ENCODE results near the gene KAT8.

The KAT8 gene

DNA sequence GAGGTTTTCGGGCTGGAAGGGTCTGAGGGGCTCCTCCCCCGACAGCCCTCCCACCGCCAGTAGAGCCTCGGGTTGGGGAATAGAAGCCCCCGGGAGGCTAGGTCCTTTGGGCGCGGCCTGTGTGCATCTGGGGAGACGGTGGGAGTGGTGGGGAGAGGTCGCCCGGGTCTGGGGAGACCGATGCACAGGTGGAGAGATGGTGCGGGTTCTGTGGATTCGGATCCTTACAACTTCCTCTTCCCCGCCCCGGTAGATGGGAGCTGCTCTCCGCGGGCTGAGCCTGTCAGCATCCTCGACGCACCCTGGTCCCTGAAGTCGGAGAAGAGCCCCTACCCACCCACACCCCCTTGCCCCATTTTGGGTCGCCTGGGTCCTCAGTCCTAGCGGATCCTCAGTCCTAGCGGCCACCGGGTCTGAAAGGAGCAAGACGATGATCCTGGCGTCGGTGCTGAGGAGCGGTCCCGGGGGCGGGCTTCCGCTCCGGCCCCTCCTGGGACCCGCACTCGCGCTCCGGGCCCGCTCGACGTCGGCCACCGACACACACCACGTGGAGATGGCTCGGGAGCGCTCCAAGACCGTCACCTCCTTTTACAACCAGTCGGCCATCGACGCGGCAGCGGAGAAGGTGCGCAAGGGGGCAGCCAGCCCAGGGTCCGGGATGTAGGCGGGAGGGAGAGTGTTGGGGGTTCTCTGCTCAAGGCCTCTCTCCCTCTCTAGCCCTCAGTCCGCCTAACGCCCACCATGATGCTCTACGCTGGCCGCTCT is 8.5 kb upstream of the KAT8 start:
- no peak for DNase-seq

DNA sequence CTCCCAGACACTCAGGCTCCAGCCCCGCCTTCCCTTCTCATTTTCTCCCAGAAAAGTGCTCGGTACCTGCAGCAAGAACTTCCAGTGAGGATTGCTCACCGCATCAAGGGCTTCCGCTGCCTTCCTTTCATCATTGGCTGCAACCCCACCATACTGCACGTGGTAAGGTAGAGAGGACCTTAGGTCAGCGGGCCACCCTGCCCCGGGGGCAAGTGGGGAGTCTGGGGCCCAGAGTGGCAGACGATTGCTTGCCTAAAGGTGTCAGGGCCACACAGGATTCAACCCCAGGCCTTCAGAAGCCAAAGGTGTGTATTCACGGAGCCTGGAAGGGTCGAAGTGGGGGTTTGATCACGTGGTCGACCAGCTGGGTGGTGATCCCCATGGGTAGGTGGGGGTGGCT is 7.8 kb upstream of the KAT8 start:
- no peak for DNase-seq

DNA sequence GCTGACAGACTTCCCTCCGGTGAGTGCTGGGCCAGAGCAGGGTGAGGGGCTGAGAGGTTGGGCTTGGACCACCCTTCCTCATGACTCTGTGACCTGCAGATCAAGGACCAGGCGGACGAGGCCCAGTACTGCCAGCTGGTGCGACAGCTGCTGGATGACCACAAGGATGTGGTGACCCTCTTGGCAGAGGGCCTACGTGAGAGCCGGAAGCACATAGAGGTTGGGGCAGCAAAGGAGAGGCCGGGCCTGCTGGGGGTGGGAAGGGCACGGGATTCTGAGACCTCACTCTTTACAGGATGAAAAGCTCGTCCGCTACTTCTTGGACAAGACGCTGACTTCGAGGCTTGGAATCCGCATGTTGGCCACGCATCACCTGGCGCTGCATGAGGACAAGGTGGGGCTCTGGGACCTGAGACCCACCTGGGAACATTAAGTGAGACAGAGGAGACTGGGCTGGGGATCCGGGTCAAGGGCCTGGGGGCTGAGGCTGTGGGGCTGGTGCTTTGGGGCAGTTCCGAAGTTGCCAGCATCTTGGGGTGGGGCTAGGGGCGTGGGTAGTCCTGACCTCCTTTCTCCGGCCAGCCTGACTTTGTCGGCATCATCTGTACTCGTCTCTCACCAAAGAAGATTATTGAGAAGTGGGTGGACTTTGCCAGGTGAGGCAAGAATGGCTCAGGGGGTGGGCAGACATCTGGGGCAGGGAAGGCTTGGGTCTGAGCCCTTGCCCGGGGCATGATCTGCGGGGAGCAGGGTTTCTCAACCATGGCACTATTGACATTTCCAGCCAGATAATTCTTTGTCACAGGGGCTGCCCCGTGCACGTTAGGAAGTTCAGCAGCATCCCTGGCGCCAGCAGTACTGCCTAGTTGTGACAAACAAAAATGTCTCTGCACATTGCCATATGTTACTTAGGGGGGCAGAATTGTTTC is 7.1 kb upstream of the KAT8 start:
- DNase-seq: no peak

DNA sequence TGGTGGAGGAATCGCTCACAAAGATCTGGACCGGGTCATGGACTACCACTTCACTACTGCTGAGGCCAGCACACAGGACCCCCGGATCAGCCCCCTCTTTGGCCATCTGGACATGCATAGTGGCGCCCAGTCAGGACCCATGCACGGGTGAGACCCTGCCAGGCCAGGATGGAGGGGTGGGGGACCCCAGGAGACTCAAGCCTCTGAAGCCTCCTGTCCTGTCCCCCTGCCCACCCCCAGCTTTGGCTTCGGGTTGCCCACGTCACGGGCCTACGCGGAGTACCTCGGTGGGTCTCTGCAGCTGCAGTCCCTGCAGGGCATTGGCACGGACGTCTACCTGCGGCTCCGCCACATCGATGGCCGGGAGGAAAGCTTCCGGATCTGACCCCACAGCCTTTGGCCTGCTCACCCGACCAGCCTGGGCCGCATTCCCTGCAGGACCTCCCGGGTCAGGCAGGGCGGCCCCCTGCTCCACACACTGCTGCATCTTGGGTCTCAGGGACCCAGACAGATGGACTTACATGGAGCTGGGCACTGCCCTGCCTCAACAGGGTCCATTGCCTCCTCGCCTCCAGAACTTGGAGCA is 5.5 kb upstream of the KAT8 start:
- no peak for DNase-seq

DNA sequence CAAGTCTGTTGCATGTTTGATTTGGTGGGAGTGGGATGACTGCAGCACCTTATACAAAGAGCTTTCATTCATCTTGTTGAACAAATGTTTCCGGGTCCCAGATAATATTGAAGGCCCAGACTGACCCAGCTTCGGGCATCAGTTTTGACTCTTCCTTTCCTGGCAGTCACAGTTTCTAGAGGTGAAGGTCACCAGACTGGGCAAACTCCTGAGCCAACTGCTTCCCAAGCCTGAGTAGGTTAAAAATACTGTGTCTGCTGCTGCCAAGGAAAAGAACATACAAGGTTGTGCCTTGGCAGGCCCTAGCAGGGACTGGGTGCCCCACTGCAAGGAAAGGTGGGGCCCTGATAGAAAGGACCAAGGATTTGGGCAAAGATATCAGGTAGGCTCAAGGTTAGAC is 4.8 kb upstream of the KAT8 start:
- no peak for DNase-seq

DNA sequence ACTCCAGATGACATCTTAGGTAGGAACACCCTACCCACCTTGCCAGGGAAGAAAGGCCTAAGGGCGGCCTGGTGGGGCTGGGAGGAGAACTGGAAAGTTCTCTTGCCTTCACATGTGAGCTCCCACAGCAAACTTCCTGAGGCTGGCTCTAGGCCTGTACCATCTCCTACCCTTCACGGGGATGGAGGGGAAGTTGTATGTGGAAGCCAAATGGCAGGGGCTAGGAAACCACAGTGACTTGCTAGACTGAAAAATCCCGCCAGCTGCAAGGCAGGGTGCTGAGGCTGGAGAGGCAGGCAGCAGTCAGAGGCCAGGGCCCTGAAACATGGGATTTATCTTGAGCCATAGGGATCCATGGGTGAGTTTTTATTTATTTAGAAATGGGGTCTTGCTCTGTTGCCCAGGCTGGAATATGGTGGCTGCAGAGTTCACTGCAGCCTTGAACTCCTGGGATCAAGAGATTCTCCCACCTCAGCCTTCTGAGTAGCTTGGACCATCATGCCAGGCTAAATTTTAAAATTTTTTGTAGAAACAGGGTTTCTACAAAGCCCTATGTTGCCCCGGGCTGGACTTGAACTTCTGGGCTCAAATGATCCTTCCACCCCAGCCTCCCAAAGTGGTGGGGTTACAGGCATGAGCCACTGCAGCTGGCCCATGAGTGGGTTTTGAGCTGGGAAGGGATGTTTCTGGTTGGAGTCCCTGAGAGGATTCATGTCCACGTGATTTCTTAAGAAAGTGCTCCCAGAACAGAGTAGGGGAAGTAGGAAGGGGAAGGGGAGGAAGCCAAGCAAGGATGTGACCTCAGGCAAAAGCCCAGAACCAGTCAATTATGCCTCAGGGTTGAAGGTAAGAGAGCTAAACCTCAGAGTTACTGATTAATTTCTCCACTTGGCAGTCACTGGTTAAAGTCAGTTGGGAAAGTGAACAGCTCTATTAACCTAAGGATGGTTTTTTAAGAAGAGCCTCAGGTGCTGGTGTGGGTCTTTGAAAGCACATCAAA is 4.0 kb upstream of the KAT8 start:
- DNase-seq: peak; percentile 18

DNA sequence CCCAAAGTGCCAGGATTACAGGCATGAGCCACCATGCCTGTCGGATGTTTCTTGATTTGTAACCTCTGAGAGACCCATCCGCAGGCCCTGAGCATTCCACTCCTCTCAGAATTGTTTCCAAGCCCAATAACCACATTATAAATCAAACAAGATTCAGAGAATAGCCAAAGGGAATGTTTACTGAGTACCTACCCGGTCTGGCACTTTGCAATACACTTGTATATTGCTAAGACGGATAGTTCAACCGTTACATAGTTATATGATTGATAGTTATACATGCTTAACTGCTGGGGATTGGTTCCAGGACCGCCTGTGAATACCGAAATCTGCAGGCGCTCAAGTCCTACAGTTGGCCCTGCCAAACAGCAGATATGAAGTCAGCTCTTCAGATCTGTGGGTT is 3.0 kb upstream of the KAT8 start:
- DNase-seq: no peak

DNA sequence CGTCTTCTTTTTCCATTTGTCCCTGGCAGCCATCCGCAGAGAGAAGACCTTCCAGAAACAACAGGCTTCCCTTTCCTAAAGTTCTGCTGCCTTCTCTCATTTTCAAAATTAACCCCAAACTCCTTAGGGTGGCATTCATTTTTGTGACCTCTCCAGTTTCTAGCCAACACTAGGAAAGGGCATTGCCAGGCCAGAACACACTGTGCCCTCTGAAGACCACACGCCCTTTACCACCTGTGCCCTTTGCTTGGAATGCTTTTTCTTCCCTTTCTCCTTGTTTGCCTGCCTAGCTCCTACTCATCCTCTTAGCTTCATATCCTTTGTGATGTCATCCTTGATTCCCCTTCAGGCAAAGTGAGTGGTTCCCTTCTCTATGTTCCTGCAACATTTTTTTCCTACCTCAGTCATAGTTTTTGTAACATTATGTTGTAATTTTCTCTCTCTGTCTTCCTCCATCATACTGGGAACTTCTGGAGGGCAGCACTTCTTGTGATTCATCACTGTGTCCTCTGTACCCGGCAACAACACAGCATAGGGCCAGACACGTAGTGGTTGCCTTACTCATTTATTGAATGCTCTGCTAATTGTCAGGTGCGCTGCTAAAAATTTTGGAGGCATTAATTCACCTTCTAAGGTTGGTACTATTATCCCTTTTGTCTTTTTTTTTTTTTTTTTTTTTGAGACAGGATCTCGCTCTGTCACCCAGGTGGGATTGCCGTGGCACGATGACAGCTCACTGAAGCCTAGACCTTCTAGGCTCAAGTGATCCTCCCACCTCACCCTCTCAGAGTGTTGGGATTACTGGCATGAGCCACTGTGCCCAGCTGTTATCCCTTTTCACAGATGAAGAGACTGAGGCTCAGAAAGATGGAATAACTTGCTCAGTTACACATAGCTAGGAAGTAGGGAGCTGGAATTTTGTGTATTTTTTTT is 1.0 kb downstream of the KAT8 start:
- no peak for DNase-seq

DNA sequence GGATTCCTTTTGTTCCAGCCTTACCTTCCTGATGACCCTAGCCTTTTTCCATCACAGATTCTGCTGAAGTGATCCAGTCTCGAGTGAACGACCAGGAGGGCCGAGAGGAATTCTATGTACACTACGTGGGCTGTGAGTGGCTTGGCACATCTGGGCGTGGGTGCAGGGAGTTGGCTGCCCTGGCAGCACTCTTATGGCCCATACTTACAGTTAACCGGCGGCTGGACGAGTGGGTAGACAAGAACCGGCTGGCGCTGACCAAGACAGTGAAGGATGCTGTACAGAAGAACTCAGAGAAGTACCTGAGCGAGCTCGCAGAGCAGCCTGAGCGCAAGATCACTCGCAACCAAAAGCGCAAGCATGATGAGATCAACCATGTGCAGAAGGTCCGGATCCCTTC is 2.7 kb downstream of the KAT8 start:
- no peak for DNase-seq

DNA sequence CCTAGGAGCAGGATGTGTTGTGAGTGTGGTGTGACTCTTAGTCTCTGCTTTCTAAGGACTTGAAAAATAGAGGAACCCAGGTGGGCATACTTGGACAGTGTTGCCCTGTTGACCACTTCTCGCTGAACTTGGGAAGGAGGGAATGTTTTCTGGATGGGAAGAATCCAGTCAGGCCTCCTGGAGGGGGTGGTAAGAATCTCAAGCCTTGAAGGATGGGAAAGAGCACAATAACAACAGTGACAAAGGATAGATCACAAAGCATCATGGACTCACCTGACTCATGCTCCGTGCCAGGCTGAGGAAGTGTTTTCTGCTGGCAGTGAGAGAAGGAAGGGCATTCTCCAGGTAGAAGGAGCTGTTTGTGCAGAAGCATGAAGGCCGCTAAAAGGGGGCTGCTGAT is 8.4 kb downstream of the KAT8 start:
- no peak for DNase-seq

DNA sequence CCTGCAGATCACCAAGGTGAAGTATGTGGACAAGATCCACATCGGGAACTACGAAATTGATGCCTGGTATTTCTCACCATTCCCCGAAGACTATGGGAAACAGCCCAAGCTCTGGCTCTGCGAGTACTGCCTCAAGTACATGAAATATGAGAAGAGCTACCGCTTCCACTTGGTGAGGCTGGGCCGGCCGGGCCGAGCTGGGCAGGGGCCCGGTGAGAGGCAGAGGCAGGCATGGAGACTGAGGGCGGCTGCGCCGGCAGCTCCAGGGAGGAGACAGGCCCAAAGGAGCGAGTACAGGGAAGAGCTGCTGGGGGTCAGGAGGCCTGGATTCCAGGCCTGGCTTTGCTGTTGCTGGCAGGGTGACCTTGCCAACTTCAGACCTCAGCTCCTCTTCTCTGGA is 9.7 kb downstream of the KAT8 start:
- no peak for DNase-seq

DNA sequence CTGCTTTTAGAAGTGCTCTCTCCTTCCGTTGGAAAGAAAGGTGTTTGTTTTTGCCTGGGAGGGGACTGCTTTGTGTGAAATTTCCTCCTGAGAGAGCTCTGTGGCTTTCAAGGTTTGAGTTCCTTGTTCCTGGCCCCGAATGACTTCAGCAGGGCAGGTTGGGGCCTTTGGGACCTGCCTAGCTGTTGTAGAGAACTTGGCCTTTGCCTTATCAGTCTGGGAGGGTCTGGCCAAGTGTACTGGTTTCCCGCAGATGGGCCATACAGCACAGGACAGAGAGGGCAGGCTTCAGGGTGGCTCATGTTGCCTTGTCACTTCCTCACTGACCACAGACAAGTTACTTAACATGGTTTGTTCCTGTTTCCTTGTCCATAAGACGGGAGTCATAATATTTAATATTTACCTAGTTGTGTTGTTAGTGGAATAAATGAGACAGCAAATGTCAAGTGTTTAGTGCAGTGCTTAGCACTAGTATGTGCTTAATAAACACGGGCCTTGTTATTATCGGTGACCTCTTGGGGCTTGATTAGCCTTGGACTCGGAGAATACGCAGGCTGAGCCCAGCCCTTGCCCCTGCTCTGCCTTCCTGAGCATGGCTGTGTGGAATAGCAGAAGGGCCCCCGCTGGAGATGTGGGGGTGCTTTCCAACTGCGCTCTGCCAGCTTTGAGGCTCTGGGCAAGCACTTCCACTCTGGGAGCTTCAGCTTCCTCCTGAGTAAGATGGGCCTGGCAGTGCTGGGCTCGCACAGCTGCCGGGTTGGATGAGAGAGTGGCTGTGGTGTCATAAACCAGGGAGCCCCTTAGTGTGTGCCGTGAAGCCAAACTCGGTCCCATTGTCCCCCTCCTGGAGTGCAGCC is 11.5 kb downstream of the KAT8 start:
- peak; percentile 92 for DNase-seq

DNA sequence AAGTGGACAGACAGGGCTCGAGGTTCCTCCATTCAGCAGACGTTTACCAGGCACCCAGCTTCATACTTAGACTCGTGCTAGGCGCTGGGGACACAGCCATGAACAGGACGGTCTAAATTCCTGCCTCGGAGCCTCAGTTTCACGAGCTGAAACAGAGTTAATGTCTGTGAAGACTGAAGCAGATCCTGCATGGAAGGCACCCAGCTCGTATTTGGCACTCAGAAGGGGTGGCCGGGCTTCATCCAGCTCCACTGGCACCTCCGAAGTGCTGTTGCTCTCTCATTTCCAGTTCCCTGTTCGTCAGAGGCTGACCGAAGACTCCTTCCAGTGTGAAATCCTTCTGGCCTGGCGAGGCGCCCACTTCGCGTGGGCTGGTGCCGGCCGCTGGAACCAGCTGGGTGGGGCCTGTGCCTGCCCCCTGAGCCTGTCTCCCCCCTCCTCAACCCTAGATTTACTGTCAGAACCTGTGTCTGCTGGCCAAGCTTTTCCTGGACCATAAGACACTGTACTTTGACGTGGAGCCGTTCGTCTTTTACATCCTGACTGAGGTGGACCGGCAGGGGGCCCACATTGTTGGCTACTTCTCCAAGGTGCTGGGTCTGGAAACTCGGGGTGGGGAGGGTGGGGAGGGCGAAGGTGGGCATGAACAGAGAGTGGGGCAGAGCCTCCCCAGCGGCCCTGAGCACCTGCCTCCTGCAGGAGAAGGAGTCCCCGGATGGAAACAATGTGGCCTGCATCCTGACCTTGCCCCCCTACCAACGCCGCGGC is 12.3 kb downstream of the KAT8 start:
- DNase-seq: peak; percentile 16

DNA sequence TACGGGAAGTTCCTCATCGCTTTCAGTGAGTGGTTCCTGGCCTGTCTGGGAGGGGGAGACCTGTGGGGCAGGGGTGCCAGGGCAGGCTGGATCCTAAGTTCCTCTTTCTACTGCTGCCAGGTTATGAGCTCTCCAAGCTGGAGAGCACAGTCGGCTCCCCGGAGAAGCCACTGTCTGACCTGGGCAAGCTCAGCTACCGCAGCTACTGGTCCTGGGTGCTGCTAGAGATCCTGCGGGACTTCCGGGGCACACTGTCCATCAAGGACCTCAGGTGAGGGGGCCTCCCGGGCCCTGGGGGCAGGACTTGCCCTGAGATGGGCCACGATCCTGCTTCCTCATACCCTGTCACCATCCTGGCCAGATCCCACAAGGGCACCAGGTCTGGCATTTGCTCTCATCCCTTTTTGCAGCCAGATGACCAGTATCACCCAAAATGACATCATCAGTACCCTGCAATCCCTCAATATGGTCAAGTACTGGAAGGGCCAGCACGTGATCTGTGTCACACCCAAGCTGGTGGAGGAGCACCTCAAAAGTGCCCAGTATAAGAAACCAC is 12.9 kb downstream of the KAT8 start:
- DNase-seq: no peak

DNA sequence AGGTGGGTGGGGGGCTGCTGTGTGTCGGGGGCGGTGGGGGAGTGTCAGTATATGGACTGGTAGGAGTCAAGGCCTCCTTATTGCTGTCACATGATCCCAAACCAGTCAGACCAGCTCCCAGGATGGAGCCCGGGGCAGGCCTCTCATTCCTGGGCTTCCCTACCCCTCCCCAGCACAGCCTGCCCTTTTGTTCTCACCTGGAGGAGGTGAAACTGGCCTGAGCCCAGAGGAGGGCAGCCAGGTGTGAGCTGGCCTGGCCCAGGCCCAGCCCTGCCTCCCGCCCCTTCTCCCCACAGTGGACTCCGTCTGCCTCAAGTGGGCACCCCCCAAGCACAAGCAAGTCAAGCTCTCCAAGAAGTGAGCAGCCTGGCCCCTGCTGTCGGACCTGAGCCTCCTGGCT is 13.4 kb downstream of the KAT8 start:
- DNase-seq: no peak

DNA sequence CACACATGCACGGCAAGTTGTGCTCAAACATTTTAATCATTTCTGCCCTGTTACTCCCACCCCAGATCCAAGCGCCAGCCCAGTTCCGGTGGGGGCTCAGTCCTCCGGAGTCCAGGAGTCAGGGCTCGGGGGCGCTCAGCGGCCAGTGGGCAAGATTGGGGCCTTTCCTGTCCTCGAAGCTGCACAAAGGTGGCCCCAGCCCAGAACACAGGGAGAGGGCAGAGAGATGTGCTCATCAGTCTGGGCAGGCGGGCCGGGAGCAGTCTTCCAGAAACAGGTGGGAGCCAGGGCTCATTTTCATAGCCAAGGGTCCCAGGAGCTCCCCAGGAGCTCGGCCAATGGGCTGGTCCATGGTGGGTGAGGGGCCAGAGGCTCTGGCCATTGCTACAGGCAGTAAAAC is 14.0 kb downstream of the KAT8 start:
- DNase-seq: no peak

DNA sequence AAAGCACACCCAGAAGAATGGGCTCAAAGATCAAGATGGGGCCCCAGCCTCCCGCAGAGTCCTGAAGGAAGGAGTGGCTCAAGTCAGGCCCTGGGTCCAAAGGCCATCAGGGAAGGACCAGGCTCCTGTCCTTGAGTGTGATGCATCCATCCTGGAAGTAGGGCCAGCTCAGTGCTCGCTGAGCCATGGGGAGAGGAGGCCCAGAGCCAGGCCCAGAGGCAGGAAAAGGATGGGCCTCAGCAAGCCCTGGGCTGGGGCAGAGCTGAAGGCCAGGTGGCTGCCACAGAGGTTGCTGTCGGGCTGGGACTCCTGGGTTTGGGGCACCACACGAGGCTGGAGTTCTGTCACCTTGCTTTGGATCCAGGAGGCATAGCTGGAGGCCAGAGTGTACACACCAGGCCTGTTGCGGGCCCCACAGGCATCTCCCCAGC is 14.4 kb downstream of the KAT8 start:
- DNase-seq: no peak

DNA sequence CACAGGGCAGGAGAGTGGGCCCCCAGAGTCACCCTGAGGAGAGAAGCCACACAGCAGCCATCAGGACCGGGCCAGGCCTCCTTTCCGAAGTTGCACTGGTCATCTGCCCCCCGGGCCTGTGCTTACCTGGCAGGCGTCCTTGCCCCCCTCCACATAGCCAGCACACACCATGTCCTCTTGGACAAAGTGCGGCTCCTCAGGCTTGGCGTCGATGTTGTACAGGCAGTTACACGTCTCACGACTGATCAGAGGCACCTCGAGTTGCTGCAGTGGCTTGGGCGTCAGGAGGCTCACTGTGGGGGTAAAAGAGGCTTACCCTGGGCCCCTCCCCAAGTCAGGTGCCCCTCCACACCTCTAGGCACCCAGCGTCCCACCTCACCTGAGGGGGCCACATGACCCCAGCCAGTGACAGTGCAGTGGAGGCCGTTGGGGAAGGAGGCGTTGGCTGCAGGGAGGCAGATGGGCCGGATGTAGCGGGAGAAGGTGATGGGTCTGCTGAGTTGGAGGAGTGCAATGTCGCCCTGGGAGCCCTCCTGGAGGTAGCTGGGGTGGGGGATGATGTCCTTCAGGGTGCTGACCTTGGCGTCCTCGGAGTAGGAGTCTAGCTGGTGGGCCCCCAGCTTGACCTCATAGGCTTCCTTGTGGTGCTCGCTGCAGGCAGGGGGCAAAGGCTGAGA is 15.0 kb downstream of the KAT8 start:
- DNase-seq: no peak

DNA sequence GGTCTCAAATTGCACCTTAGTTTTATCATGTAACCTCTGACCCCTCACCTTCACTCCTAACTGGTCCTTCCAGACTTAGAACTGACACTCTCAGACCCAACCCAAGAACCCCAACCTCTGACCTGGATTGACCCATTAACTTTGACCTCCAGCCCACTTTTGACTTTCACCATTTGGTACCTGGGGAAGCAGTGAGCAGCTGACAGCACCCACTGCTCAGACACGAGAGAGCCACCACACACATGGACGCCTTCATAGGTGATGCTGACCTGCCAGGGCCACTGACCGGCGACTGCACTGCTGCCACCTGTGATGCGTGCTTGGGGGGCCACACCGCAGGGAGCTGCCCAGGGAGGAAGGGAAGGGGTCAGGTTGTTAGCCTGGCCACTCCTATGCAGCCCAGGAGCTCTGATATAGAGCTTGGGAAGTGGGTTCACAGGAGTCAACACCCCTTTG is 15.6 kb downstream of the KAT8 start:
- DNase-seq: no peak

Data from hematopoietic multipotent progenitor cell treated with erythropoietin and hydrocortisone succinate and interleukin-3 and kit ligand, for 8 days (in vitro differentiated cells).